ENCODE data around the gene ANTXR1.

ANTXR1 gene

DNA sequence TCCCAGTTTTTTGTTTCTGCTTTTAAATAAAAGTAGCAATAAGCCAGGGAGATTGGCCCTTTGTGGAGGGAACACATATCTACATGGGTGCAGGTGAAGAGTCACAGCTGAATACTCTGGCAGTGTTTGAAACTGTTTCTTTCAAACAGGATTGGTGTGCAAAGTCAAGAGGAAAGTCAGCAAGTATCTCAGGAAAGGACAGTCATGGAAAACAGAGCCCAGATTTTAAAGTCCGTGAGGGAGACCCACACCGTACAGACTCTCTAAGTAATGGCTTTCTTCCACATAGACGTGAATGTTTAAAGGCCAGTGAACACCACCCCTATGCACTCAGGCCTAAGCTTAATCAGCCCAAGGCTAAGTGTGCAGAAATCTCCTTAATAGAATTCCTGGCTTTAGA is 278.7 kb downstream of the ANTXR1 start:
- DNase-seq = no peak

DNA sequence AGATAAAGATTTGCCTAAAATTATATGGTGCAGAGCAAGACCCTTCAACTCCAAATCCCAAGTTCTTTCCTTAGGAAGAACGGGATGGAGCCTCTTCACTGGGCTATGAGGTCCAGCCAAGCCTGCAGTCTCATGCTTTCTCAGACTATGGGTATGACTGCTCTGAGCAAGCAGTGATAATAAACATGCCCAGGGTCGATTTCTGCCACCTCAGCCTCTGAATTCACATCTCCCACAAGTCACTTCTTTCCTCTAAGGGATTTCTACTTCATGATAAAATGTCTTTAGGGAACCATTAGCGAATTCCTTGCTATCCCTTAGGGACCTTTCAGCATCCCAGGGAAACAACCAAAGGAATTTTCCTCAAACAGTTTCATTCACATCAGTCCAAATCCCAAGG is 279.3 kb downstream of the ANTXR1 start:
- DNase-seq = no peak

DNA sequence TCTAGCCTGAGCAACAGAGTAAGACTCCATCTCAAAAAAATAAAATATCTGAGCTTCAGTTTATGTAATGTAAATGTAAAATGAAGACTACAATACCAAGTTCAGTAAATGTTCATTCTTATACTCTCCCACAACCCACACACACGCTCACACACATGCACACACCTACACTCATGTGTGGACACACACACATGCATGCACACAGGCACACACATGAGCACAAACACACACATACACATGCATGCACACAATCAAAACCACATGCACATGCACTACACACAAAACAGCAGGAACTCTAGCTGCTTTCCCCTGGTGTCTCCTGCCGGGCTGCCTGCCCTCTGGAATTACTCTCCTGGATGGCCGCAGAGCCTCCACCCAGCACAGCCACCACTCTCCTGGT is 283.4 kb downstream of the ANTXR1 start:
- DNase-seq = no peak

DNA sequence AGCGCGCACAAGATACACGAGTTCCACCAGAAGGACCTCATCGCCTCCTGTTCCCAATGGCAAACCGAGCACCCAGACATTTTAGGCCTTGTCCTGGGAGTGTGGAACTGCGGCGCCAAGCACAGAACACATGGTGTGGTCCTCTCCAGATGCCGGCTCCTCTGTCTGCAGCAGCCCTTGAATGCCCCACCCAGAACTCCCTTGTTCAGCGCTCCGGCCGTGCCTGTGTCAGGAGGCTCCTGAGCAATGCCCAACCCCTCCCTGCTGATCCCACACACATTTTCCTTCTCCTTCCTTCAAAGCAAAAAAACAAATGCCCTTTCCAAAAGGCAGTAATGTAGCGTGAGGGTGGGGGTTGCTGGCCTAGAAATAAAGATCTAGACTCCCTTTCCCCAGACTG is 284.2 kb downstream of the ANTXR1 start:
- no peak for DNase-seq

DNA sequence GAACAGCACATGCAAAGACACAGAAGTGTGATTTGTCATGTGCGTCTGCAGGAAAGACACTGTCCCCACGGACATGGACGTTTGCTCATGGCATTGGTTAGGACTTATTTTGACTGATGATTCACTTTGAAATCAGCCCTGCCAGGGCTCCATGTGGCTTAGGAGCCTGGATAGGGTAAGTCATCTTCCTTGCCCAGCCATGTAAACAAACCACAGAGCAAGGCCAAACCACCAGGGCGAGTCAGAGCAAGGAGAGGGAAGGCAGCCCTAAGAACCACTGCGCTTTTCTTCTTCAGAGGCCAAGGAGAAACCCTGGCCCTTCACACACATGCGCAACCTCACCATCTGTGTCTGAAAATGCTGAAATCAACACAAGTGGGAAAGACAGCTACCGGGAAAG is 285.3 kb downstream of the ANTXR1 start:
- no peak for DNase-seq

DNA sequence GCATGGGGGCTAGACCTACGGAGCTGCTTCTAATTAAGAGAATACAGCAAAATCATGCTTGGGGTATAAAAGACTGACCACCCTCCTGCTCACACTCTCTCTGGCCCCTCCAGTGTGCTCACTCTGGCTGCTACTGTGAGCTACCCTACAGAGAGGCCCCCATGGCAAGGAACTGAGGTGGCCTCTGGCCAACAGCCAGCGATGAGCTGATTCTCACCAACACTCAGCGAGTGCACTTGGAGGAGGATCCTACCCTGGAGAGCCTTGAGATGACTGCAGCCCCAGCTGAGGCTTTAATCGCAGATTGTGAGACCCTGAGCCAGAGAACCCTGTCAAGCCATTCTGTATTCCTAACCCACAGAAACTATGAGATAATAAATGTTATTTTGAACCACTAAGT is 285.9 kb downstream of the ANTXR1 start:
- DNase-seq = no peak

Measured in cortex of kidney (tissue), 1 donor.